Kidney (tissue), 14 donors: ENCODE results near the gene FAM20A. TPM values are rescaled to one million over a fixed set of nuclear protein-coding genes. Genes with fewer than 3 reads are reported as not detected.

ENCODE experiments used
- DNase-seq, 5 donors: peaks; one replicate each; pipeline ENCODE4 v3.0.0-alpha.2; 2013 to 2020
- FAIRE-seq: peaks from 2 replicates; lab custom pipeline; 2012; peaks lifted over from hg19 to GRCh38; lab: Jason Lieb, UNC
- H3K27ac ChIP-seq, 2 donors: one replicate each; pipeline ENCODE4 v1.7.0; 2013; ENCODE audit warnings: low read depth in 2 of 2, low read length in 2 of 2, inconsistent platforms in 1 of 2
- H3K27me3 ChIP-seq: one replicate; pipeline ENCODE4 v1.7.1; 2013; ENCODE audit warnings: low read length, inconsistent platforms; ENCODE audit not compliant: control insufficient read depth, insufficient read depth
- H3K36me3 ChIP-seq, 3 donors: one replicate each; pipeline versions ENCODE4 v1.7.0 to v1.7.1; 2013; ENCODE audit warnings: low read length in 3 of 3, control low read depth in 1 of 3, inconsistent platforms in 1 of 3; ENCODE audit not compliant: insufficient read depth in 3 of 3, control insufficient read depth in 2 of 3
- H3K4me1 ChIP-seq, 3 donors: one replicate each; pipeline versions ENCODE4 v1.7.0 to v1.7.1; 2013; ENCODE audit warnings: low read length in 3 of 3, inconsistent platforms in 1 of 3, low read depth in 1 of 3; ENCODE audit not compliant: control insufficient read depth in 2 of 3, insufficient read depth in 2 of 3
- H3K4me3 ChIP-seq, 3 donors: one replicate each; pipeline versions ENCODE4 v1.7.0 to v1.8.1; 2013; ENCODE audit warnings: low read length in 3 of 3, control low read depth in 1 of 3, inconsistent platforms in 1 of 3
- H3K9ac ChIP-seq, 3 donors: one replicate each; pipeline versions ENCODE4 v1.7.0 to v1.7.1; 2013; ENCODE audit warnings: low read length in 3 of 3, control low read depth in 1 of 3, inconsistent platforms in 1 of 3
- H3K9me3 ChIP-seq, 3 donors: one replicate each; pipeline versions ENCODE4 v1.7.0 to v1.7.1; 2013; ENCODE audit warnings: low read length in 3 of 3, control low read depth in 1 of 3, inconsistent platforms in 1 of 3; ENCODE audit not compliant: control insufficient read depth in 2 of 3, insufficient read depth in 1 of 3
- CTCF ChIP-seq: IDR thresholded peaks from 3 replicates; pipeline ENCODE4 v1.5.1; 2012; ENCODE audit warnings: mild to moderate bottlenecking, moderate library complexity, borderline replicate concordance; ENCODE audit not compliant: insufficient read depth; ENCODE audit errors: extremely low read depth
- intact Hi-C: fragments of 100-400 bp; cut with DNase I; formaldehyde crosslinking; loops from one replicate; pipeline ENCODE4 v1.11.1; 2022
- polyA plus RNA-seq: library from polyadenylated mRNA; stranded (reverse); fragments of 350-450 nt; fragmentation: Illumina TruSeq; extraction: RNeasy Lipid Tissue Mini Kit (QIAGEN cat#74804); gene quantifications from one replicate; pipeline ENCODE4 v1.2.3, GENCODE V29; 2014; ENCODE audit warnings: low read depth, low replicate concordance; ENCODE audit not compliant: insufficient read depth
- total RNA-seq: library from RNA; stranded (reverse); fragmentation: NEBNext Ultra II Directional; extraction: Animal tissue kit (Norgen Biotek cat#: 25700); gene quantifications from one replicate; pipeline ENCODE4 v1.2.1, GENCODE V29; 2021
- donor health status: control.
- donor health status: control.
- donor health status: control.
- donor health status: control.
- donor health status: control.
- donor health status: DM: yes; HTN: yes; CAD: no.
- donor health status: Normal renal cell carcinoma (clear cell type).

FAM20A gene
- total and polyA plus RNA-seq, 2 donors from 2014 or later: 65.8 to 77.7 TPM

- FAIRE-seq: no peak
- H3K9ac ChIP-seq: no peak overlapping the region
- H3K27ac ChIP-seq: no peak overlapping the region
- intact Hi-C loops: no loop called here
- no peaks in the 10 kb centered on the region for H3K36me3 ChIP-seq
- DNase-seq: no peak
- TF ChIP-seq CTCF: no peak
- H3K27me3 ChIP-seq: no peaks in the 10 kb centered on the region
- H3K4me3 ChIP-seq: no peak overlapping the region
- H3K4me1 ChIP-seq: peaks cover under 1 to 3% (median 1%) of the 10 kb centered on the region in 3 donors
- H3K9me3 ChIP-seq: peaks cover 0 to 7% (median under 1%) of the 10 kb centered on the region in 3 donors
Measured at GRCh38 chr17:68603656-68604055, 2.5 kb upstream of the FAM20A start.

GRCh38 chr17:68603027-68603426 is 1.9 kb upstream of the FAM20A start:
- TF ChIP-seq CTCF: no peak
- Histone ChIP-seq H3K4me1 (peaks cover 2 to 7% (median 3%) of the 10 kb centered on the region in 3 donors), H3K27ac (no peak overlapping the region), H3K36me3 (no peaks in the 10 kb centered on the region), H3K9ac (no peak overlapping the region), H3K9me3 (peaks cover 0 to 5% (median 0%) of the 10 kb centered on the region in 3 donors), H3K4me3 (no peak overlapping the region), H3K27me3 (no peaks in the 10 kb centered on the region)
- intact Hi-C loops: no loop called here
- no peak for FAIRE-seq
- DNase-seq: no peak

- Histone ChIP-seq H3K36me3 (no peaks in the 10 kb centered on the region), H3K9ac (no peak overlapping the region), H3K27me3 (no peaks in the 10 kb centered on the region), H3K9me3 (no peaks in the 10 kb centered on the region), H3K27ac (no peak overlapping the region), H3K4me3 (no peak overlapping the region), H3K4me1 (peaks cover 2 to 9% (median 3%) of the 10 kb centered on the region in 3 donors)
- DNase-seq (no peak), FAIRE-seq (no peak)
- TF ChIP-seq CTCF: no peak
- intact Hi-C loops: no loop called here
Measured at GRCh38 chr17:68602289-68602688, 1.1 kb upstream of the FAM20A start.

GRCh38 chr17:68601565-68602288 is 560 bp upstream of the FAM20A start:
- no peak for FAIRE-seq
- Histone ChIP-seq H3K9ac (no peak overlapping the region), H3K9me3 (no peaks in the 10 kb centered on the region), H3K27me3 (no peaks in the 10 kb centered on the region), H3K27ac (no peak overlapping the region), H3K36me3 (no peaks in the 10 kb centered on the region), H3K4me3 (peak overlapping the region in 1 of 3 donors; percentile 29), H3K4me1 (peaks cover 2 to 12% (median 3%) of the 10 kb centered on the region in 3 donors)
- intact Hi-C loops: no loop called here
- no peak for DNase-seq
- TF ChIP-seq CTCF: no peak
